HCT116 (cell line): ENCODE measurements around the gene DHRSX. TPM values are rescaled to one million over a fixed set of nuclear protein-coding genes. Genes with fewer than 3 reads are reported as not detected.

Experiments
- ATAC-seq: fragments of 200-7000 bp; cut with Tn5 transposase; 2 replicates; pipeline ENCODE4 v1.9.1; 2020; ENCODE audit warnings: mild to moderate bottlenecking, moderate library complexity
- BruUV-seq: library from RNA; stranded (reverse); fragments of 400-500 nt; replicated peaks from 2 replicates; lab custom pipeline; 2021; lab: Mats Ljungman, UMichigan
- CTCF ChIA-PET: fragments of 300-600 bp; sonication (Branson Sonifier 250); formaldehyde crosslinking; loops from one replicate; lab custom pipeline; 2021; ENCODE audit warnings: antibody characterized with exemption; lab: Charles Lee
- POLR2A ChIA-PET: fragments of 300-600, 350-600 bp; sonication (Branson Sonifier 250); formaldehyde crosslinking; loops from one replicate; lab custom pipeline; 2021; ENCODE audit warnings: antibody characterized with exemption; lab: Charles Lee
- RAD21 ChIA-PET, 2 experiments: fragments of 300-600 bp; sonication (Branson Sonifier 250); formaldehyde crosslinking; loops; one replicate each; lab custom pipeline; 2023; ENCODE audit warnings: low total read pairs in 2 of 2; ENCODE audit not compliant: uncharacterized antibody in 2 of 2, unreplicated experiment in 2 of 2, low non-redundant PET in 1 of 2; lab: Charles Lee
- DNase-seq: peaks from one replicate; pipeline ENCODE4 v3.0.0-alpha.2; 2010; ENCODE audit warnings: low read depth, low spot score
- H2AFZ ChIP-seq: fragments of 200-600 bp; shearing (Covaris generic), sonication (generic); 2 replicates; pipeline ENCODE4 v1.6.1; 2017; ENCODE audit warnings: low read depth, mixed run types, mixed read lengths, antibody characterized with exemption, low read length; ENCODE audit not compliant: poor library complexity, severe bottlenecking
- H3K27ac ChIP-seq: 2 replicates; pipeline ENCODE4 v1.5.1; 2012; ENCODE audit warnings: low read depth, low read length
- H3K27me3 ChIP-seq: fragments of 200-600 bp; sonication (generic); 2 replicates; pipeline ENCODE4 v1.6.1; 2016; ENCODE audit warnings: mixed run types, low read length, mixed read lengths; ENCODE audit not compliant: insufficient read depth
- H3K36me3 ChIP-seq, 2 experiments: fragments of 200-500 bp in 1 of 2; fragments of 200-600 bp in 1 of 2; sonication (Bioruptor generic) in 1 of 2; sonication (generic) in 1 of 2; 2 replicates each; pipeline versions ENCODE4 v1.5.1 to v1.6.1; 2014 to 2016; ENCODE audit warnings: low read length in 2 of 2, inconsistent platforms in 1 of 2, mixed read lengths in 1 of 2, mixed run types in 1 of 2; ENCODE audit not compliant: insufficient read depth in 2 of 2, control insufficient read depth in 1 of 2
- H3K4me1 ChIP-seq, 2 experiments: fragments of 200-600 bp in 1 of 2; sonication (generic) in 1 of 2; 2 replicates each; pipeline versions ENCODE4 v1.5.1 to v1.6.1; 2012 to 2017; ENCODE audit warnings: low read length in 2 of 2, inconsistent platforms in 1 of 2, mild to moderate bottlenecking in 1 of 2, mixed read lengths in 1 of 2, mixed run types in 1 of 2, moderate library complexity in 1 of 2; ENCODE audit not compliant: insufficient read depth in 2 of 2, control insufficient read depth in 1 of 2
- H3K4me2 ChIP-seq: fragments of 200-600 bp; sonication (generic); 2 replicates; pipeline ENCODE4 v1.6.1; 2017; ENCODE audit warnings: mixed run types, low read length, mixed read lengths
- H3K4me3 ChIP-seq, 2 experiments: fragments of 200-600 bp in 1 of 2; sonication (generic) in 1 of 2; replicated peaks in 1 of 2; 2 replicates each; pipeline ENCODE4 v1.5.1; 2011 to 2016; ENCODE audit warnings: low read length in 2 of 2, control low read depth in 1 of 2, low read depth in 1 of 2, mild to moderate bottlenecking in 1 of 2, mixed read lengths in 1 of 2, mixed run types in 1 of 2
- H3K79me2 ChIP-seq: fragments of 200-600 bp; sonication (generic); 2 replicates; pipeline ENCODE4 v1.6.1; 2017; ENCODE audit warnings: mild to moderate bottlenecking, mixed run types, low read length, moderate library complexity, mixed read lengths; ENCODE audit not compliant: insufficient read depth
- H3K9ac ChIP-seq: fragments of 200-600 bp; sonication (generic); 2 replicates; pipeline ENCODE4 v1.6.1; 2016; ENCODE audit warnings: low read length, mixed read lengths
- H3K9me2 ChIP-seq: fragments of 200-600 bp; sonication (generic), shearing (Covaris generic); 2 replicates; pipeline ENCODE4 v1.6.1; 2017; ENCODE audit warnings: mixed run types, mild to moderate bottlenecking, moderate library complexity; ENCODE audit not compliant: insufficient read depth
- H3K9me3 ChIP-seq, 2 experiments: fragments of 200-500 bp in 1 of 2; fragments of 200-600 bp in 1 of 2; sonication (Bioruptor generic) in 1 of 2; sonication (generic) in 1 of 2; 2 replicates each; pipeline ENCODE4 v1.6.1; 2014 to 2017; ENCODE audit warnings: low read length in 2 of 2, mixed read lengths in 2 of 2, inconsistent platforms in 1 of 2, low read depth in 1 of 2, mild to moderate bottlenecking in 1 of 2, mixed run types in 1 of 2, moderate library complexity in 1 of 2; ENCODE audit not compliant: control insufficient read depth in 1 of 2, insufficient read depth in 1 of 2
- H4K20me1 ChIP-seq: fragments of 200-600 bp; sonication (generic), shearing (Covaris generic); 2 replicates; pipeline ENCODE4 v1.6.1; 2017; ENCODE audit warnings: mixed run types, mild to moderate bottlenecking, moderate library complexity; ENCODE audit not compliant: insufficient read depth
- CEBPB ChIP-seq: IDR thresholded peaks from 2 replicates; pipeline ENCODE4 v1.6.1; 2012; ENCODE audit warnings: low read depth
- ELF1 ChIP-seq: IDR thresholded peaks from 2 replicates; pipeline ENCODE4 v1.6.1; 2012; ENCODE audit warnings: low read depth, borderline replicate concordance
- EZH2 ChIP-seq: fragments of 200-600 bp; sonication (generic); IDR thresholded peaks from 2 replicates; pipeline ENCODE4 v1.6.1; 2017; ENCODE audit warnings: antibody characterized with exemption, mixed run types
- EZH2phosphoT487 ChIP-seq: fragments of 200-600 bp; IDR thresholded peaks from 2 replicates; pipeline ENCODE4 v1.6.1; 2018; ENCODE audit warnings: antibody characterized with exemption, borderline replicate concordance
- FOSL1 ChIP-seq: IDR thresholded peaks from 2 replicates; pipeline ENCODE4 v1.6.1; 2012; ENCODE audit warnings: low read depth
- POLR2A ChIP-seq: IDR thresholded peaks from 2 replicates; pipeline ENCODE4 v1.7.0; 2011; ENCODE audit warnings: borderline replicate concordance; ENCODE audit not compliant: insufficient read depth, insufficient read length; ENCODE audit errors: extremely low read depth
- SP1 ChIP-seq: IDR thresholded peaks from 2 replicates; pipeline ENCODE4 v1.6.1; 2012; ENCODE audit warnings: low read depth
- TCF7L2 ChIP-seq: IDR thresholded peaks from 2 replicates; pipeline ENCODE4 v1.7.0; 2011; ENCODE audit warnings: borderline replicate concordance, inconsistent platforms; ENCODE audit not compliant: insufficient read depth, insufficient read length; ENCODE audit errors: extremely low read depth
- YY1 ChIP-seq: IDR thresholded peaks from 2 replicates; pipeline ENCODE4 v1.6.1; 2011; ENCODE audit warnings: low read length, low read depth, moderate library complexity, mild to moderate bottlenecking; ENCODE audit not compliant: insufficient replicate concordance; ENCODE audit errors: extremely low read depth
- intact Hi-C: fragments of 100-400 bp; cut with micrococcal nuclease; formaldehyde crosslinking; loops from 2 replicates; pipeline ENCODE4 v1.10.0; 2022
- total RNA-seq: library from RNA; stranded (reverse); gene quantifications from one replicate; pipeline ENCODE4 v1.2.1, GENCODE V29; 2021; ENCODE audit not compliant: unreplicated experiment
- TF ChIP-seq, protein P1 (sequence below): IDR thresholded peaks from 2 replicates; pipeline ENCODE4 v1.6.1; 2012
- TF ChIP-seq, protein P2 (sequence below): IDR thresholded peaks from 2 replicates; pipeline ENCODE4 v1.6.1; 2011; ENCODE audit warnings: mild to moderate bottlenecking, low read length, moderate library complexity; ENCODE audit not compliant: insufficient replicate concordance; ENCODE audit errors: extremely low read depth

The DHRSX gene
- total RNA-seq, 1 experiment from 2014 or later, result 11.9 TPM

DNA sequence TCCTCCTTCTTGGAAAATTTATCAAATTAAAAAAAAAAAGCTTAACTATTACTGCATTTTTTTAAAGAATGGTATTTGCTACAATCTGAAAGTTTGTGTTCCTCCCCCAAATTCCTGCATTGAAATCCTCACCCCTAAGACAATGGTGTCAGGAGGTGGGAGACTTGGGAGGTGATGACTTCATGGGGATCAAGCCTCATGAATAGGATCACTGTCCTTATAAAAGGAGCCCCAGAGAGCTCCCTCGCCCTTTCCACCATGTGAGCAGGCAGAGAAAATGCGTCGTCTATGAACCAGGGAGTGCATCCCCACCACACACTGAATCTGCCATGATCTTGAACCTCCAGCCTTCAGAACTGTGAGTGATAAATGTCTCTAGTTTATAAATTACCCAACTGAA is 38.0 kb downstream of the DHRSX start:
- peaks cover 32% of the 10 kb centered on the region for H3K79me2 ChIP-seq
- H3K9me2 ChIP-seq, result no peaks in the 10 kb centered on the region
- no peak for ATAC-seq
- H3K4me1 ChIP-seq, result peaks cover 10 to 50% of the 10 kb centered on the region in 2 experiments; a peak in 3 of 4 replicates
- ChIA-PET POLR2A (no interaction called here), CTCF (no interaction called here)
- peak overlapping the region; percentile 47 to 57 for H3K4me3 ChIP-seq
- H3K9me3 ChIP-seq, result no peaks in the 10 kb centered on the region
- no peaks in the 10 kb centered on the region for H4K20me1 ChIP-seq
- no peaks in the 10 kb centered on the region for H3K36me3 ChIP-seq
- H3K27ac ChIP-seq, result peak overlapping the region; percentile 92
- peak overlapping the region; percentile 86 for H3K4me2 ChIP-seq
- no peak overlapping the region for H2AFZ ChIP-seq
- no peak for DNase-seq
- H3K9ac ChIP-seq, result peak overlapping the region; percentile 69
- TF ChIP-seq EZH2phosphoT487 (no peak), CEBPB (no peak), FOSL1 (no peak), POLR2A (no peak), TCF7L2 (no peak), SP1 (no peak), YY1 (no peak), ELF1 (no peak), EZH2 (no peak)
- TF ChIP-seq, protein P1, sequence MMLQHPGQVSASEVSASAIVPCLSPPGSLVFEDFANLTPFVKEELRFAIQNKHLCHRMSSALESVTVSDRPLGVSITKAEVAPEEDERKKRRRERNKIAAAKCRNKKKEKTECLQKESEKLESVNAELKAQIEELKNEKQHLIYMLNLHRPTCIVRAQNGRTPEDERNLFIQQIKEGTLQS, result no peak
- TF ChIP-seq, protein P2, sequence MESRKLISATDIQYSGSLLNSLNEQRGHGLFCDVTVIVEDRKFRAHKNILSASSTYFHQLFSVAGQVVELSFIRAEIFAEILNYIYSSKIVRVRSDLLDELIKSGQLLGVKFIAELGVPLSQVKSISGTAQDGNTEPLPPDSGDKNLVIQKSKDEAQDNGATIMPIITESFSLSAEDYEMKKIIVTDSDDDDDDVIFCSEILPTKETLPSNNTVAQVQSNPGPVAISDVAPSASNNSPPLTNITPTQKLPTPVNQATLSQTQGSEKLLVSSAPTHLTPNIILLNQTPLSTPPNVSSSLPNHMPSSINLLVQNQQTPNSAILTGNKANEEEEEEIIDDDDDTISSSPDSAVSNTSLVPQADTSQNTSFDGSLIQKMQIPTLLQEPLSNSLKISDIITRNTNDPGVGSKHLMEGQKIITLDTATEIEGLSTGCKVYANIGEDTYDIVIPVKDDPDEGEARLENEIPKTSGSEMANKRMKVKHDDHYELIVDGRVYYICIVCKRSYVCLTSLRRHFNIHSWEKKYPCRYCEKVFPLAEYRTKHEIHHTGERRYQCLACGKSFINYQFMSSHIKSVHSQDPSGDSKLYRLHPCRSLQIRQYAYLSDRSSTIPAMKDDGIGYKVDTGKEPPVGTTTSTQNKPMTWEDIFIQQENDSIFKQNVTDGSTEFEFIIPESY, result no peak
- TF ChIP-seq, all 23 proteins: peak for 0
- no peaks in the 10 kb centered on the region for H3K27me3 ChIP-seq
- intact Hi-C loops, result no loop called here
- BruUV-seq, result no TSS peak
- RAD21 ChIA-PET, result no interaction called here
